Transverse colon (tissue), 3 donors: ENCODE results near the gene CDPF1.

Experiments used
- EP300 ChIP-seq: sonication (generic); formaldehyde crosslinking; IDR thresholded peaks from one replicate; pipeline ENCODE4 v1.6.1; 2017; ENCODE audit warnings: antibody characterized with exemption, low read depth
- TF ChIP-seq, protein P1 (sequence below), 5 experiments: fragments of 200-600 bp in 3 of 5; fragments of 450-650 bp in 2 of 5; sonication (generic) in 3 of 5; IDR thresholded peaks; 1 replicate in 2 of 5; 2 replicates in 3 of 5; pipeline ENCODE4 v1.5.1; 2016 to 2017; ENCODE audit warnings: antibody characterized with exemption in 5 of 5, inconsistent platforms in 3 of 5, mild to moderate bottlenecking in 2 of 5, moderate library complexity in 1 of 5

DNA sequence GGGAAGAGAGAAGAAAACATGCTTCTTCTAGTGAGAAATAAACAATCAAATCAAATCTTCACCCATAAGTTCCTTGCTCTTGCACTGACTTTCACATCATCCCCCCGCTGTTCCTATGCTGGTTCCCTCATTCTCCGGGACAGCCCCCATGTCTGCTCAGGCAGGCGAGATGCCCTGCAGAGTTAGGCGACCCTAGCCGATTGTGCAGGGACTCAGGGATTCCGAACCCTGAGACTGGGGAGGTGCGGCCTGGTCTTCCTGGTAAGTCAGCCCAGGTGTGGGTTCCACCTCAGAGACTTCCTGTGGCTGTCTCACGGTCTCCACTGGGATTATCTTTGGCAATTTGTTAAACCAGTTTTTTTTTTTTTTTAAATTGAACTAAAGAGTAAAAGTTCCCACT, 24.3 kb upstream of the CDPF1 start:
- no peak for TF ChIP-seq EP300
- TF ChIP-seq, protein P1, sequence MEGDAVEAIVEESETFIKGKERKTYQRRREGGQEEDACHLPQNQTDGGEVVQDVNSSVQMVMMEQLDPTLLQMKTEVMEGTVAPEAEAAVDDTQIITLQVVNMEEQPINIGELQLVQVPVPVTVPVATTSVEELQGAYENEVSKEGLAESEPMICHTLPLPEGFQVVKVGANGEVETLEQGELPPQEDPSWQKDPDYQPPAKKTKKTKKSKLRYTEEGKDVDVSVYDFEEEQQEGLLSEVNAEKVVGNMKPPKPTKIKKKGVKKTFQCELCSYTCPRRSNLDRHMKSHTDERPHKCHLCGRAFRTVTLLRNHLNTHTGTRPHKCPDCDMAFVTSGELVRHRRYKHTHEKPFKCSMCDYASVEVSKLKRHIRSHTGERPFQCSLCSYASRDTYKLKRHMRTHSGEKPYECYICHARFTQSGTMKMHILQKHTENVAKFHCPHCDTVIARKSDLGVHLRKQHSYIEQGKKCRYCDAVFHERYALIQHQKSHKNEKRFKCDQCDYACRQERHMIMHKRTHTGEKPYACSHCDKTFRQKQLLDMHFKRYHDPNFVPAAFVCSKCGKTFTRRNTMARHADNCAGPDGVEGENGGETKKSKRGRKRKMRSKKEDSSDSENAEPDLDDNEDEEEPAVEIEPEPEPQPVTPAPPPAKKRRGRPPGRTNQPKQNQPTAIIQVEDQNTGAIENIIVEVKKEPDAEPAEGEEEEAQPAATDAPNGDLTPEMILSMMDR (IDR thresholded peaks at IDR 0.05): no peak
